ENCODE measurements around the gene TRABD2B. TPM values are rescaled to one million over a fixed set of nuclear protein-coding genes. Genes with fewer than 3 reads are reported as not detected.

TRABD2B gene
- total and polyA plus RNA-seq, 2 experiments from 2014 or later: 1.00 to 2.3 TPM

DNA sequence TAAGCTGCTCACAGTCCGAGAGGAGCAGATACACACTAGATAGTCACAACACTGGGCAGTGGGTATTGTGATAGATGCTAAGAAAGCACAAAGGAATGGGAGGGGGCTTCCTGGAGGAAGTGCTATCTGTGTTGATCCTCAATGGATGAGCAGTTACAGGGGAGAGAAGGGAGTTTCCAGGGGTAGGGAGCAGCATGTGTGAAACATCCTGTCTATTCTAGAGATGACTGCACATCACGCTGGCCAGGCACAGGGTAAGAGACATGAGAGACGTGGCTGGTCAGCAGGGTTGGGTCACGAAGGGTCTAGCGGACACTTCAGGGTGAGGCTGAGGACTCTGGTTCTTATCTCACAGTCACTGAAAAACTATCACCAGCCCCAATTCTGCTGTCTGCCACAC is 235.2 kb downstream of the TRABD2B start:
- no peak overlapping the region for H2AFZ ChIP-seq
- TF ChIP-seq EZH2 (IDR thresholded peaks at IDR 0.05; ENCODE audit: borderline replicate concordance): no peak
- TF ChIP-seq CTCF (IDR thresholded peaks at IDR 0.05; ENCODE audit: poor library complexity): no peak
- no peak for TF ChIP-seq EZH2phosphoT487 (IDR thresholded peaks at IDR 0.05; ENCODE audit: low read depth, severe bottlenecking, unreplicated experiment)
- 72% methylated on average over 5 of the region's 5 CpGs for WGBS (ENCODE audit: low lambda C conversion rate, missing lambda C conversion rate)
- no peaks in the 10 kb centered on the region for H3K36me3 ChIP-seq (replicated peaks; ENCODE audit: insufficient read depth, low read depth)
- H3K27me3 ChIP-seq: no peaks in the 10 kb centered on the region
- H3K27ac ChIP-seq: no peak overlapping the region
- H3K4me3 ChIP-seq: no peak overlapping the region
- no peaks in the 10 kb centered on the region for H3K9me2 ChIP-seq (replicated peaks; ENCODE audit: insufficient read depth)
- DNase-seq (ENCODE audit: low spot score): no peak
- H3K9me3 ChIP-seq (ENCODE audit: low read depth): no peaks in the 10 kb centered on the region
- H3K4me2 ChIP-seq: no peak overlapping the region
- H4K20me1 ChIP-seq (ENCODE audit: insufficient read depth, poor library complexity, severe bottlenecking): no peaks in the 10 kb centered on the region
- H3K79me2 ChIP-seq: no peaks in the 10 kb centered on the region
- H3K4me1 ChIP-seq (ENCODE audit: insufficient read depth): no peaks in the 10 kb centered on the region

DNA sequence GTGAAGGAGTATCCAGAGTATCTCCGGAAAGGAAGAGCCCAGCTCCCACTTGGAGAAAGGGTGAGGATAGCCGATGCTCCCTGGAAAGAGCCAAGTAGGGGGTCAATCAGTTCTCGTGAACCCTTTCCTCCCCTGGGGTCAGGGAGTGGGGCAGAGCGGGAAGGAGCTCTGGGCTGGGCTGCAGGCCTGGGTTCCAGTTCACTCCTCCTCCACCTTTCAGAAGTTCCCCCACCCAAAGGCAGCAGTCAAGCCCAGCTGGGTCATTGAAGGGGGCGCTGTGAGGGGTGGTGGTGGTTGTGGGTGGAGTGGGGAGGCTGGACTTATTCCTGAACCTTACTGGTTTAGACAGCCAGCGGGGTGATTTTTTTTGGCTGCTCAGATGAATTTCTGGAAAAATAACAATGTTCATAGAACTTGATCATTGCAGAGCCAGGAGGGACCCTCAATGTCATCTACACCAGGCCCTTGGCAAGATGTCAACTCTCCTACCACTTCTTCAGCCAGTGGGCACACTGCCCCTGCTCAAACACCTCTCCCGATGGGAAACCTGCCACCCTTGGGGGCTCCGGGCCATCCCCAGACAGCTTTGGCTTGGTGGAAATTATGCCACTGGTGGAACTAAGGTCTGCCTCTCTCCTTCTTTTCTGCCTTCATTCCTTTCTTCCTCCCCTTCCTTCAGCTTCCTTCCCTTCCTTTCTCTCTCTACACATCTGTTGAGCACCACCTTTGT is 235.8 kb downstream of the TRABD2B start:
- Histone ChIP-seq H3K4me2 (no peak overlapping the region), H3K9me2 (replicated peaks; ENCODE audit: insufficient read depth) (no peaks in the 10 kb centered on the region), H4K20me1 (ENCODE audit: insufficient read depth, poor library complexity, severe bottlenecking) (no peaks in the 10 kb centered on the region), H3K4me1 (ENCODE audit: insufficient read depth) (no peaks in the 10 kb centered on the region), H3K27ac (no peak overlapping the region), H3K79me2 (no peaks in the 10 kb centered on the region), H3K27me3 (no peaks in the 10 kb centered on the region), H3K9me3 (ENCODE audit: low read depth) (no peaks in the 10 kb centered on the region), H2AFZ (no peak overlapping the region), H3K36me3 (replicated peaks; ENCODE audit: insufficient read depth, low read depth) (no peaks in the 10 kb centered on the region), H3K4me3 (no peak overlapping the region)
- TF ChIP-seq EZH2phosphoT487 (IDR thresholded peaks at IDR 0.05; ENCODE audit: low read depth, severe bottlenecking, unreplicated experiment): no peak
- no peak for DNase-seq (ENCODE audit: low spot score)
- WGBS (ENCODE audit: low lambda C conversion rate, missing lambda C conversion rate): 95% methylated on average over 8 of the region's 8 CpGs

DNA sequence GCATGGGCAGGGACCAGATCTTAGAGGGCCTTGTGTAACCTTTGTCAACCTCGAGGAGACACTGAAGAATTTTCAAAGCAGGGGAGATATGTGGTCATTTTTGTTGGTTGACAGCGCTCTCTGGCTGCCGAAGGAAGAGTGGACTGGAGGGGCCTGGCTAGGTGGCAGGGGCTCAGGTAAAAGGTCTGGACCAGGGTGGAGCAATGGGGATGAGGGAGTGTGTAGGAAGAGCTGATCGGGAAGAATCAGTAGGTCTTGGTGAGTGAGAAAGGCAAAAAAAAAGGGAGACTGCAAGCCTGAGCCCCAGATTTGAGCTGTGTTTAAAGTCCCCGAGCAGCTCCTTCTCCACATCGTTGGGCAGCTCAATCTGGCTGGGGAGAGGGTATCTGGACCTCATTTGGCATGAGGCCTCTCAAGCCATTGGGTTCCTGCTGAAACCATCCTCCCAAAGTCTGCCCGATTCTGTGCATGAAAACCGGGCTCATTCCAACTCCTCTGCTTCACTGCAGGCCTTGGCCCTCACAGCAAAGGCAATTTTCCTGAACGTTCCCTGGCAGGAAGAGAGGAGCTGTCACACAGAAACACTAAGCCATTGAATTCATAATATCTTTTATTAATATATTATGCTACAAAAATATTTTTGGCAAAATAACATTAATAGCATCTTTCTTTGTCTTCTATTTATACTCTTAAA is 237.1 kb downstream of the TRABD2B start:
- no peaks in the 10 kb centered on the region for H3K9me3 ChIP-seq (ENCODE audit: low read depth)
- no peak overlapping the region for H3K4me2 ChIP-seq
- 86% methylated on average over 9 of the region's 9 CpGs for WGBS (ENCODE audit: low lambda C conversion rate, missing lambda C conversion rate)
- H3K9me2 ChIP-seq (replicated peaks; ENCODE audit: insufficient read depth): no peaks in the 10 kb centered on the region
- H3K36me3 ChIP-seq (replicated peaks; ENCODE audit: insufficient read depth, low read depth): no peaks in the 10 kb centered on the region
- TF ChIP-seq CTCF (IDR thresholded peaks at IDR 0.05; ENCODE audit: poor library complexity) (no peak), EZH2 (IDR thresholded peaks at IDR 0.05; ENCODE audit: borderline replicate concordance) (no peak), EZH2phosphoT487 (IDR thresholded peaks at IDR 0.05; ENCODE audit: low read depth, severe bottlenecking, unreplicated experiment) (no peak)
- H3K4me3 ChIP-seq: no peak overlapping the region
- DNase-seq (ENCODE audit: low spot score): no peak
- H3K27ac ChIP-seq: no peak overlapping the region
- H3K4me1 ChIP-seq (ENCODE audit: insufficient read depth): no peaks in the 10 kb centered on the region
- no peaks in the 10 kb centered on the region for H3K27me3 ChIP-seq
- no peaks in the 10 kb centered on the region for H3K79me2 ChIP-seq
- no peak overlapping the region for H2AFZ ChIP-seq
- no peaks in the 10 kb centered on the region for H4K20me1 ChIP-seq (ENCODE audit: insufficient read depth, poor library complexity, severe bottlenecking)

DNA sequence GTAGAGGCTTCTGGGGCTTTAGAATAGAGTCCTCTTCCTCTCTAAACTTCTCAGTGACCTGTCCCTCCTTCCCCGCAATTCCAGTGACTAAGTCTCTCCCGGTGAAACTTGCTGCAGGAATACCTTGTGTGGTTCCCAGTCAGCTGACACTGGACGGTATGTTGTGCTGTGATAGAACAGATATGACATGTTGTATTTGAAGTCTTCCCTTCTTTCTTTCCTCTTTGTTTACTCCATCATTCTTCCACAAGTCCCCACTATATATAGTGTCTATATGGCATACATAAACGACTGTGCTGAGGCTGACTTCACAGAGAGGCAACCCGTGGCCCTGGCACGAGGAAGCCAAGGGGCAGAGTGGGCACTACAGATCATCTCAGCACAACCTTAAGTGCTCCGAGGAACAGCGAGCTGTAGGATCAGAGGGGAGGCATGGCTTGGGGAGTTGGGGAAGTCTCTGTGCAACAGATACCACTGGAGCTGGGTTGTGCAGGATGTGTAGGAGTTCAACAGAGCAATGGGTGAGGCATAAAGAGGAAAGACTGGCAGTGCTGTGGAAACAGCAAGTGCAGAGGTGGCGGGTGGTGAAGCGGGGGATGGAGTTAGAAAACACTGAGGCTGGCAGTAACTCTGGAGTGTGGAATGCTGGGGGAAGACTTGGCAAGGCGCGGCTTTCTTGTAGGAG is 237.8 kb downstream of the TRABD2B start:
- 88% methylated on average over 12 of the region's 12 CpGs for WGBS (ENCODE audit: low lambda C conversion rate, missing lambda C conversion rate)
- H3K36me3 ChIP-seq (replicated peaks; ENCODE audit: insufficient read depth, low read depth): no peaks in the 10 kb centered on the region
- H3K9me3 ChIP-seq (ENCODE audit: low read depth): no peaks in the 10 kb centered on the region
- no peaks in the 10 kb centered on the region for H3K79me2 ChIP-seq
- no peak for DNase-seq (ENCODE audit: low spot score)
- no peaks in the 10 kb centered on the region for H3K4me1 ChIP-seq (ENCODE audit: insufficient read depth)
- H4K20me1 ChIP-seq (ENCODE audit: insufficient read depth, poor library complexity, severe bottlenecking): no peaks in the 10 kb centered on the region
- no peak overlapping the region for H2AFZ ChIP-seq
- H3K27ac ChIP-seq: peak overlapping the region; percentile 39
- no peaks in the 10 kb centered on the region for H3K9me2 ChIP-seq (replicated peaks; ENCODE audit: insufficient read depth)
- TF ChIP-seq CTCF (IDR thresholded peaks at IDR 0.05; ENCODE audit: poor library complexity) (no peak), EZH2 (IDR thresholded peaks at IDR 0.05; ENCODE audit: borderline replicate concordance) (no peak), EZH2phosphoT487 (IDR thresholded peaks at IDR 0.05; ENCODE audit: low read depth, severe bottlenecking, unreplicated experiment) (no peak)
- no peaks in the 10 kb centered on the region for H3K27me3 ChIP-seq
- H3K4me3 ChIP-seq: no peak overlapping the region
- H3K4me2 ChIP-seq: no peak overlapping the region

All from hepatocyte (in vitro differentiated cells).